Fibroblast of the aortic adventitia (primary cell): ENCODE measurements around the gene DQX1. TPM values are rescaled to one million over a fixed set of nuclear protein-coding genes. Genes with fewer than 3 reads are reported as not detected.

Source experiments
- DNase-seq: peaks from one replicate; pipeline ENCODE4 v3.0.0-alpha.2; 2010; ENCODE audit warnings: low read depth
- H3K4me3 ChIP-seq: 2 replicates; pipeline ENCODE4 v1.5.1; 2011; ENCODE audit warnings: low read depth, mild to moderate bottlenecking, control low read depth, low read length, moderate library complexity
- total RNA-seq: library from RNA; depleted of rRNA; stranded (reverse); fragments of >200 nt; gene quantifications from 2 replicates; pipeline ENCODE4 v1.2.3, GENCODE V29; 2012; ENCODE audit warnings: low replicate concordance
- TF ChIP-seq, protein P1 (sequence below): IDR thresholded peaks from 2 replicates; pipeline ENCODE4 v1.5.1; 2011; ENCODE audit warnings: mild to moderate bottlenecking, low read length, control low read depth, inconsistent platforms; ENCODE audit not compliant: insufficient read depth

Gene DQX1
- total RNA-seq, 1 donor: 0.27 TPM

GRCh38 chr2:74554820-74555531 lies 28.9 kb upstream of the DQX1 start:
- no peak for DNase-seq
- H3K4me3 ChIP-seq: peak overlapping the region; percentile 91
- TF ChIP-seq, protein P1, sequence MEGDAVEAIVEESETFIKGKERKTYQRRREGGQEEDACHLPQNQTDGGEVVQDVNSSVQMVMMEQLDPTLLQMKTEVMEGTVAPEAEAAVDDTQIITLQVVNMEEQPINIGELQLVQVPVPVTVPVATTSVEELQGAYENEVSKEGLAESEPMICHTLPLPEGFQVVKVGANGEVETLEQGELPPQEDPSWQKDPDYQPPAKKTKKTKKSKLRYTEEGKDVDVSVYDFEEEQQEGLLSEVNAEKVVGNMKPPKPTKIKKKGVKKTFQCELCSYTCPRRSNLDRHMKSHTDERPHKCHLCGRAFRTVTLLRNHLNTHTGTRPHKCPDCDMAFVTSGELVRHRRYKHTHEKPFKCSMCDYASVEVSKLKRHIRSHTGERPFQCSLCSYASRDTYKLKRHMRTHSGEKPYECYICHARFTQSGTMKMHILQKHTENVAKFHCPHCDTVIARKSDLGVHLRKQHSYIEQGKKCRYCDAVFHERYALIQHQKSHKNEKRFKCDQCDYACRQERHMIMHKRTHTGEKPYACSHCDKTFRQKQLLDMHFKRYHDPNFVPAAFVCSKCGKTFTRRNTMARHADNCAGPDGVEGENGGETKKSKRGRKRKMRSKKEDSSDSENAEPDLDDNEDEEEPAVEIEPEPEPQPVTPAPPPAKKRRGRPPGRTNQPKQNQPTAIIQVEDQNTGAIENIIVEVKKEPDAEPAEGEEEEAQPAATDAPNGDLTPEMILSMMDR: no peak

- DNase-seq: peak; percentile 88
- TF ChIP-seq, protein P1: no peak
- peak within 1 kb of the TSS; percentile 91 for H3K4me3 ChIP-seq
These were observed 28.1 kb upstream of the DQX1 start, which contains the start of the genes DOK1 and LOXL3 for GRCh38 chr2:74553892-74554819. DOK1 (plus strand) TSS chr2:74554720; CDS start chr2:74554755, 35 bp downstream. LOXL3 (minus strand) TSS chr2:74553942; CDS start chr2:74552634, 1,308 bp downstream.

DNA sequence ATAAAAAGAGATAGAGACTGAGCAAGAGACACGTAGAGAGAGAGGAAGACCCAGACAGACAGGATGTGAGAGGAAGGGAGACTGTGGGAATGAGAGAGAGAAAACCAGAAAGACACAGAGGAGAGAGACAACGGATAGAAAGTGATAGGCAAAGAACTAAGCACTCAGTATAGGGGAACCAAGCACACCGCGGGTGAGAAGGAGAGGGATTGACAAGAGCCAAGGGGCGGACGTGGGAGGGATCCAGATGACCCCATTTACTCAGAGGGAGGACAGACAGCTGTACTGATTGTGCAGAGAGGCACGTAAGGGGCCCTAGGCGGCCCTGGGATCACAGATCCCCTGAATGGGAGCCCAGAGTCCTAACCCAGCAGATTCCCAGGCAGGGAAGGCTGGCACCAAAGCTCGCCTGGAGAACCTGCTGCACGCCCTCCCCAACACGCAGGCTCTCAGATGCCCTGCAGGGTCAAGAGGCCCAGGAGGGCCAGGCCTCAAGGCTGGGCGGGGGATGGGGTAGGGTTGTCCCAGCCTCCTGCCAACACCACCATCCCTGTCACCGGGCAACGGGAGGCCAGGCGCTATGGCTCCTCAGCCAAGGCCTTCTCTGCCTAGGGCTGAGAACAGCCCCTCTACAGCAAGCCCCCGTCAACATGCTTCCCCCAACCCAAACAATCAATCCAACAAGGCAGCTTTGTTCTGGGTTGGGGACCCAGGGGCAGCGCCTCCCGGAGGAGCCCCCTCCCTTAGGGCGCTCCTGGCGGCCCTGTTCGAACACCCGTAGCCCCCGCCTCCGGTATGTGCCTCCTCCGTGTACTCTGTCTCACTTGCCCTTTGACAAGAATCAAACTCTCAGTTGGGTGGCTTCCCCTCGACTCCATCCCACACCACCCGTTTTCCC lies 27.1 kb upstream of the DQX1 start:
- peak overlapping the region; percentile 91 for H3K4me3 ChIP-seq
- no peak for DNase-seq
- TF ChIP-seq, protein P1: no peak

GRCh38 chr2:74551942-74552913 lies 26.2 kb upstream of the DQX1 start:
- peak overlapping the region; percentile 91 for H3K4me3 ChIP-seq
- TF ChIP-seq, protein P1: no peak
- no peak for DNase-seq

DNA sequence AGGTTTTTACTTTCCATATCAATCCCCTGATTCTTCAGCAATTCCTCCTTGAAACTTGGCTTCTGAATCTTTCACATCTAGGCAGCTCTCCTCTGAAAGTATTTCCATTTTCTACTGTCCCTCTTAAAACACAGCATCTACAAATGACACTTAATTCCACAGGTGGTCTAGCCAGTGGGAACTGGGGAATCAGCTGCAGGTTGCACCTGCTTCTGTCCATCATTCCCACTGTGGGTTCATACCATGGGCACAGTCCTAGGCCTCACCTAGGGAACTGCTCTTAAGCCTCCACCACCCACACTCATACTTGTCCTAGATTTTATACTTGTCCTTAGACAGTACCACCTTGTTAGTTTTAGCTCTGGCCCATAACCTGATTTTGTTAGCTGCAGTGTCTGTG lies 25.5 kb upstream of the DQX1 start:
- H3K4me3 ChIP-seq: no peak overlapping the region
- DNase-seq: no peak
- TF ChIP-seq, protein P1: no peak
